ENCODE measurements around the gene SLC27A6.

DNA sequence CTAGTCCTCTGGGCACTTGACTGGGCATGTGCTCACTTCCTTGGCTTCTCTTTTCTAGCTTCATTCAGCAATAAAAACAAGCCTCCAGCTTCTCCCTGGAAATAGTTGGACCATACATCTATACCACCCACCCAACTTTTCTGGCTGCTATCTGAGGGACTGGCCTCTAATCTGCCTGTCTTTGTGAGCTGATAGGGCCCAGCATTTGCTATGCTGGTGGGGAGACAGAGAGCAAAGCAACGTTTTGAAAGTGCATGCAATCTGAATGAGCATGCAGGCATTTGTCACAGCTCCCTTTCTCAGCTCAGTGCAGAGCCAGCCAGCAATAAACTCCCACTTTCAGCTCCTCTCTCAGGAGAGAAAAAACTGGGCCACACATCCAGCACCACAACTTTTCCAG lies 78.6 kb downstream of the SLC27A6 start:
- TF ChIP-seq, protein P1, sequence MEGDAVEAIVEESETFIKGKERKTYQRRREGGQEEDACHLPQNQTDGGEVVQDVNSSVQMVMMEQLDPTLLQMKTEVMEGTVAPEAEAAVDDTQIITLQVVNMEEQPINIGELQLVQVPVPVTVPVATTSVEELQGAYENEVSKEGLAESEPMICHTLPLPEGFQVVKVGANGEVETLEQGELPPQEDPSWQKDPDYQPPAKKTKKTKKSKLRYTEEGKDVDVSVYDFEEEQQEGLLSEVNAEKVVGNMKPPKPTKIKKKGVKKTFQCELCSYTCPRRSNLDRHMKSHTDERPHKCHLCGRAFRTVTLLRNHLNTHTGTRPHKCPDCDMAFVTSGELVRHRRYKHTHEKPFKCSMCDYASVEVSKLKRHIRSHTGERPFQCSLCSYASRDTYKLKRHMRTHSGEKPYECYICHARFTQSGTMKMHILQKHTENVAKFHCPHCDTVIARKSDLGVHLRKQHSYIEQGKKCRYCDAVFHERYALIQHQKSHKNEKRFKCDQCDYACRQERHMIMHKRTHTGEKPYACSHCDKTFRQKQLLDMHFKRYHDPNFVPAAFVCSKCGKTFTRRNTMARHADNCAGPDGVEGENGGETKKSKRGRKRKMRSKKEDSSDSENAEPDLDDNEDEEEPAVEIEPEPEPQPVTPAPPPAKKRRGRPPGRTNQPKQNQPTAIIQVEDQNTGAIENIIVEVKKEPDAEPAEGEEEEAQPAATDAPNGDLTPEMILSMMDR (IDR thresholded peaks at IDR 0.05): no peak
- TF ChIP-seq POLR2A (IDR thresholded peaks at IDR 0.05): no peak

All from tibial nerve (tissue), 3 donors.